Lower lobe of right lung (tissue), 2 donors: ENCODE measurements around the gene STRADA. TPM values are rescaled to one million over a fixed set of nuclear protein-coding genes. Genes with fewer than 3 reads are reported as not detected.
"Not testable (repeated sequence)": the region's sequence is repeated elsewhere in the genome, so short reads cannot be mapped to it uniquely, and the experiment has no call there.

Source experiments
- ATAC-seq, 2 donors: fragments of 200-7000 bp; cut with Tn5 transposase; one replicate each; pipeline ENCODE4 v1.9.1; 2020 to 2022; ENCODE audit warnings: mild to moderate bottlenecking in 2 of 2, moderate library complexity in 2 of 2
- DNase-seq: peaks from one replicate; pipeline ENCODE4 v3.0.0-alpha.2; 2020
- H3K27ac ChIP-seq: fragments of 200-600 bp; one replicate; pipeline ENCODE4 v1.8.0; 2022
- H3K27me3 ChIP-seq: fragments of 200-600 bp; one replicate; pipeline ENCODE4 v1.8.0; 2022; ENCODE audit warnings: low read depth
- H3K36me3 ChIP-seq: fragments of 200-600 bp; one replicate; pipeline ENCODE4 v1.8.0; 2022; ENCODE audit warnings: mild to moderate bottlenecking
- H3K4me1 ChIP-seq: fragments of 200-600 bp; one replicate; pipeline ENCODE4 v1.8.0; 2022
- H3K4me3 ChIP-seq: fragments of 200-600 bp; one replicate; pipeline ENCODE4 v1.8.0; 2022; ENCODE audit warnings: mild to moderate bottlenecking
- H3K9me3 ChIP-seq: fragments of 200-600 bp; one replicate; pipeline ENCODE4 v1.8.0; 2022
- CTCF ChIP-seq: fragments of 200-600 bp; IDR thresholded peaks from one replicate; pipeline ENCODE4 v1.8.0; 2022; ENCODE audit warnings: antibody characterized with exemption, mild to moderate bottlenecking
- intact Hi-C: fragments of 100-400 bp; cut with DNase I; formaldehyde crosslinking; loops from one replicate; pipeline ENCODE4 v1.11.0; 2022
- total RNA-seq: library from RNA; stranded (reverse); fragmentation: NEBNext Ultra II Directional; extraction: Animal tissue kit (Norgen Biotek cat#: 25700); gene quantifications from one replicate; pipeline ENCODE4 v1.2.1, GENCODE V29; 2021
- donor health status: DM: no; HTN: yes; CAD: no; lungs with severe emphysema.

STRADA gene
- total RNA-seq, 1 donor from 2014 or later, result 32.8 TPM

- Histone ChIP-seq H3K4me1 (peaks cover 6% of the 10 kb centered on the region), H3K27me3 (no peaks in the 10 kb centered on the region), H3K9me3 (no peaks in the 10 kb centered on the region), H3K4me3 (no peak overlapping the region), H3K36me3 (no peaks in the 10 kb centered on the region), H3K27ac (no peak overlapping the region)
- intact Hi-C loops, result no loop called here
- ATAC-seq (no peak), DNase-seq (no peak)
- TF ChIP-seq CTCF, result no peak
These were observed 5.9 kb downstream of the STRADA start for GRCh38 chr17:63735691-63736090.

DNA sequence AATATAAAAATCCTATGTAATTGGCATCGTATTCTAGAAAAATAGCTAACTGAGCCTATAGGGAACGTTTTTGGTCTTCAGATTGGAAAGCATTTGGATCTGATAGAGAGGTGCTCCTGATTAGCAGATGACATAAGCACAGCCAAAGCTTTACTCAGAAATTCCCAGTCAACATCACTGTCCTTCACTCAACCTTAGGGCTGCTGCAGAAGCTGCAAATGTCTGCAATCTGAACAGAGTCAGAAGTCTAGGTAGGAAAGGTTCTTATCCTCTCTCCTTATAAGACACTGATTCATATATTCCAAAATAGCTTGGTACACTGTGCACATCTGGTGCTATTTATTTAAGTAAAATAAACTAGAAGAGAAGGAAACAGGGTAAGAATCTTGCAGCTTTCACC, 19.2 kb downstream of the STRADA start:
- no peak overlapping the region for H3K4me3 ChIP-seq
- intact Hi-C loops, result no loop called here
- ATAC-seq, result no peak
- no peak for TF ChIP-seq CTCF
- H3K27me3 ChIP-seq, result no peaks in the 10 kb centered on the region
- no peaks in the 10 kb centered on the region for H3K4me1 ChIP-seq
- no peak overlapping the region for H3K27ac ChIP-seq
- peaks cover 44% of the 10 kb centered on the region for H3K36me3 ChIP-seq
- H3K9me3 ChIP-seq, result no peaks in the 10 kb centered on the region
- no peak for DNase-seq

DNA sequence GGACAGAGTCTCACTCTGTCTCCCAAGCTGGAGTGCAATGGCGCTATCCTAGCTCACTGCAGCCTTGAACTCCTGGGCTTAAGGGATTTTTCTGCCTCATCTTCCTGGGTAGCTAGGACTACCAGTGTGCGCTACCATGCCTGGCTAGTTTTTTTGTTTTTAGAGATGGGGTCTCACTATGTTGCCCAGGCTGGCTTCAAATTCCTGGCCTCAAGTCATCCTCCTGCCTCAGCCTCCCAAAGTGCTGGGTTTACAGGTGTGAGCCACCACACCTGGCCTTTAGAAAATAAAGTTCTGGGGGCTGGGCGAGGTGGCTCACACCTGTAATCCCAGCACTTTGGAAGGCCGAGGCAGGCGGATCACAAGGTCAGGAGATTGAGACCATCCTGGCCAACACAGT, 21.4 kb downstream of the STRADA start:
- ATAC-seq, DNase-seq, H3K9me3 ChIP-seq, H3K4me3 ChIP-seq, intact Hi-C loops, H3K4me1 ChIP-seq, H3K27me3 ChIP-seq, H3K27ac ChIP-seq: not testable (repeated sequence)
- peaks cover 38% of the 10 kb centered on the region for H3K36me3 ChIP-seq

GRCh38 chr17:63718988-63719387, 22.6 kb downstream of the STRADA start:
- Histone ChIP-seq H3K36me3 (peaks cover 37% of the 10 kb centered on the region), H3K27me3 (no peaks in the 10 kb centered on the region), H3K4me3 (no peak overlapping the region), H3K9me3 (no peaks in the 10 kb centered on the region), H3K4me1 (no peaks in the 10 kb centered on the region), H3K27ac (no peak overlapping the region)
- TF ChIP-seq CTCF, result no peak
- intact Hi-C loops, result no loop called here
- no peak for DNase-seq
- ATAC-seq, result no peak

GRCh38 chr17:63716426-63716825, 25.2 kb downstream of the STRADA start:
- ATAC-seq (no peak), DNase-seq (no peak)
- H3K27ac ChIP-seq, result no peak overlapping the region

More at GRCh38 chr17:63716426-63716825, 25.2 kb downstream of the STRADA start:
- Histone ChIP-seq H3K27me3 (no peaks in the 10 kb centered on the region), H3K36me3 (peaks cover 53% of the 10 kb centered on the region), H3K4me3 (no peak overlapping the region), H3K9me3 (no peaks in the 10 kb centered on the region), H3K4me1 (no peaks in the 10 kb centered on the region)
- no peak for TF ChIP-seq CTCF
- intact Hi-C loops, result no loop called here
